Esophagus muscularis mucosa (tissue), 4 donors: ENCODE data around the gene MACROD2.

Source experiments
- CTCF ChIP-seq, 3 experiments: fragments of 200-600 bp in 2 of 3; fragments of 450-650 bp in 1 of 3; sonication (generic) in 2 of 3; IDR thresholded peaks; one replicate each; pipeline ENCODE4 v1.5.1; 2017 to 2019; ENCODE audit warnings: antibody characterized with exemption in 3 of 3, mild to moderate bottlenecking in 2 of 3, moderate library complexity in 1 of 3
- EP300 ChIP-seq: sonication (generic); formaldehyde crosslinking; IDR thresholded peaks from one replicate; pipeline ENCODE4 v1.6.1; 2017; ENCODE audit warnings: antibody characterized with exemption
- POLR2A ChIP-seq: fragments of 450-650 bp; IDR thresholded peaks from one replicate; pipeline ENCODE4 v1.6.1; 2017; ENCODE audit warnings: antibody characterized with exemption, moderate library complexity, mild to moderate bottlenecking, low read depth
- POLR2AphosphoS5 ChIP-seq, 2 donors: sonication (generic); formaldehyde crosslinking; IDR thresholded peaks; one replicate each; pipeline ENCODE4 v1.6.1; 2017; ENCODE audit warnings: antibody characterized with exemption in 2 of 2

GRCh38 chr20:15899967-15900366 is 1904.7 kb downstream of the MACROD2 start:
- no peak for TF ChIP-seq CTCF (IDR thresholded peaks at IDR 0.05)
- TF ChIP-seq EP300, result no peak
- no peak for TF ChIP-seq POLR2A
- no peak for TF ChIP-seq POLR2AphosphoS5 (IDR thresholded peaks at IDR 0.05)
